Measurements from ENCODE around the gene CD109.

DNA sequence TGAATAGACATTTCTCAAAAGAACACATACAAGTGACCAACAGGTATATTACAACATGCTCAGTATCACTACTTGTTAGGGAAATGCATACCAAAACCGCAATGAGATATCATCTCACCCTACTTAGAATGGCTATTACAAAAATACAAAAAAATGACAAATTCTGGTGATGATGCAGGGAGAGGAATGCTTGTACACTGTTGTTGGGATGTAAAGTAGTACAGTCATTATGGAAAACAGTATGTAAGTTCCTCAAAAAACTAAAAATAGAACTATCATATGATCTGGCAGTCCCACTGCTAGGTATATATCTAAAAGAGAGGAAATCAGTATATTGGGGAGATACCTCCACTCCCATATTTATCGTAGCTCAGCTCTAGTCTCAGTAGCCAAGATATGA, 31.3 kb upstream of the CD109 start:
- TF ChIP-seq, protein P1, sequence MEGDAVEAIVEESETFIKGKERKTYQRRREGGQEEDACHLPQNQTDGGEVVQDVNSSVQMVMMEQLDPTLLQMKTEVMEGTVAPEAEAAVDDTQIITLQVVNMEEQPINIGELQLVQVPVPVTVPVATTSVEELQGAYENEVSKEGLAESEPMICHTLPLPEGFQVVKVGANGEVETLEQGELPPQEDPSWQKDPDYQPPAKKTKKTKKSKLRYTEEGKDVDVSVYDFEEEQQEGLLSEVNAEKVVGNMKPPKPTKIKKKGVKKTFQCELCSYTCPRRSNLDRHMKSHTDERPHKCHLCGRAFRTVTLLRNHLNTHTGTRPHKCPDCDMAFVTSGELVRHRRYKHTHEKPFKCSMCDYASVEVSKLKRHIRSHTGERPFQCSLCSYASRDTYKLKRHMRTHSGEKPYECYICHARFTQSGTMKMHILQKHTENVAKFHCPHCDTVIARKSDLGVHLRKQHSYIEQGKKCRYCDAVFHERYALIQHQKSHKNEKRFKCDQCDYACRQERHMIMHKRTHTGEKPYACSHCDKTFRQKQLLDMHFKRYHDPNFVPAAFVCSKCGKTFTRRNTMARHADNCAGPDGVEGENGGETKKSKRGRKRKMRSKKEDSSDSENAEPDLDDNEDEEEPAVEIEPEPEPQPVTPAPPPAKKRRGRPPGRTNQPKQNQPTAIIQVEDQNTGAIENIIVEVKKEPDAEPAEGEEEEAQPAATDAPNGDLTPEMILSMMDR (IDR thresholded peaks at IDR 0.05) = no peak
- TF ChIP-seq ZFX (IDR thresholded peaks at IDR 0.05; ENCODE audit: borderline replicate concordance) = no peak

All from 22Rv1 (cell line).